Upper lobe of right lung (tissue), 1 donor: ENCODE results near the gene SHISA7. TPM values are rescaled to one million over a fixed set of nuclear protein-coding genes. Genes with fewer than 3 reads are reported as not detected.

ENCODE experiments used
- ATAC-seq: fragments of 200-7000 bp; cut with Tn5 transposase; one replicate; pipeline ENCODE4 v1.9.1; 2020; ENCODE audit warnings: mild to moderate bottlenecking, moderate library complexity
- DNase-seq: peaks from one replicate; pipeline ENCODE4 v3.0.0-alpha.2; 2020
- H3K27ac ChIP-seq: fragments of 200-600 bp; one replicate; pipeline ENCODE4 v1.8.0; 2022
- H3K27me3 ChIP-seq: fragments of 200-600 bp; one replicate; pipeline ENCODE4 v1.8.0; 2022; ENCODE audit warnings: mild to moderate bottlenecking
- H3K36me3 ChIP-seq: fragments of 200-600 bp; one replicate; pipeline ENCODE4 v1.8.0; 2022
- H3K4me1 ChIP-seq: fragments of 200-600 bp; one replicate; pipeline ENCODE4 v1.8.0; 2022
- H3K4me3 ChIP-seq: fragments of 200-600 bp; one replicate; pipeline ENCODE4 v1.8.0; 2022; ENCODE audit warnings: mild to moderate bottlenecking
- H3K9me3 ChIP-seq: fragments of 200-600 bp; one replicate; pipeline ENCODE4 v1.8.0; 2022
- CTCF ChIP-seq: fragments of 200-600 bp; IDR thresholded peaks from one replicate; pipeline ENCODE4 v1.8.0; 2022; ENCODE audit warnings: antibody characterized with exemption
- intact Hi-C: fragments of 100-400 bp; cut with DNase I; formaldehyde crosslinking; loops from one replicate; pipeline ENCODE4 v1.11.0; 2022
- total RNA-seq: library from RNA; stranded (reverse); fragmentation: NEBNext Ultra II Directional; extraction: Animal tissue kit (Norgen Biotek cat#: 25700); gene quantifications from one replicate; pipeline ENCODE4 v1.2.1, GENCODE V29; 2021
- donor health status: DM: no; HTN: yes; CAD: no; lungs with severe emphysema.

The SHISA7 gene
- total RNA-seq, 1 donor from 2014 or later: not detected

DNA sequence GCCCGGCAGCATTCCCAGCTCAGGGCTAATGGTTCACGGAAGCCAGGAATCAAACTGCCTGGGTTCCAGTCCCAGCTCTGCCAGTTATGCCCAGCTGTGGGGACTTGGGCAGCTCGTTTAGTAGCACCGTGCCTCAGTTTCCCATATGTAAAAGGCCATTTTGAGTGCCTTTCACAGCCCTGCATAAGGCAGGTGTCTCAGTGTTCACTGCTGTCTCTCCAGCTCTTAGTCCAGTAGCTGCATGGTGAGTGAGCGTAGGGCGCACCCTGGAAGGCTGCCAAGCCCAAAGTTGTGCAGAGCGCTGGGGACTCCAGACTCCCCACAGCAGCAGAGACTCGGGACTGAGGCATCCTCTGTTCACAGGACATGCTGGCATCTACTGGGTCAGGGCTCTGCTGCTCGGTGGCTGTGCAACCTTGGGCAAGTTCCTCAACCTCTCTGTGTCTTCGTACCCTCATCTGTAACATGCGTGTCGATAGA, 51.9 kb downstream of the SHISA7 start:
- no peak for TF ChIP-seq CTCF
- intact Hi-C loops: no loop called here
- H3K4me3 ChIP-seq: no peak overlapping the region
- H3K36me3 ChIP-seq: peaks cover 43% of the 10 kb centered on the region
- H3K9me3 ChIP-seq: no peaks in the 10 kb centered on the region
- peaks cover 25% of the 10 kb centered on the region for H3K4me1 ChIP-seq
- H3K27ac ChIP-seq: no peak overlapping the region
- DNase-seq (no peak), ATAC-seq (no peak)
- H3K27me3 ChIP-seq: no peaks in the 10 kb centered on the region

- intact Hi-C loops: no loop called here
- no peak overlapping the region for H3K27ac ChIP-seq
- no peaks in the 10 kb centered on the region for H3K27me3 ChIP-seq
- peaks cover 25% of the 10 kb centered on the region for H3K4me1 ChIP-seq
- no peaks in the 10 kb centered on the region for H3K9me3 ChIP-seq
- DNase-seq: no peak
- TF ChIP-seq CTCF: no peak
- no peak for ATAC-seq
- H3K36me3 ChIP-seq: peaks cover 43% of the 10 kb centered on the region
- no peak overlapping the region for H3K4me3 ChIP-seq
Measured at GRCh38 chr19:55390461-55390880, 52.6 kb downstream of the SHISA7 start.

- peaks cover 43% of the 10 kb centered on the region for H3K36me3 ChIP-seq
- no peak overlapping the region for H3K4me3 ChIP-seq
- no peaks in the 10 kb centered on the region for H3K9me3 ChIP-seq
- peaks cover 29% of the 10 kb centered on the region for H3K4me1 ChIP-seq
- ATAC-seq (no peak), DNase-seq (no peak)
- TF ChIP-seq CTCF: no peak
- no peak overlapping the region for H3K27ac ChIP-seq
- H3K27me3 ChIP-seq: no peaks in the 10 kb centered on the region
- intact Hi-C loops: no loop called here
Measured at GRCh38 chr19:55389386-55390317, 53.4 kb downstream of the SHISA7 start.

- ATAC-seq (no peak), DNase-seq (no peak)
- no peak for TF ChIP-seq CTCF
- no peak overlapping the region for H3K27ac ChIP-seq
- intact Hi-C loops: no loop called here
- no peaks in the 10 kb centered on the region for H3K27me3 ChIP-seq
- no peaks in the 10 kb centered on the region for H3K9me3 ChIP-seq
- peaks cover 43% of the 10 kb centered on the region for H3K36me3 ChIP-seq
- H3K4me3 ChIP-seq: peak overlapping the region; percentile 96
- peaks cover 36% of the 10 kb centered on the region for H3K4me1 ChIP-seq
Measured at GRCh38 chr19:55387736-55388497, 55.2 kb downstream of the SHISA7 start.

GRCh38 chr19:55386493-55386971, 56.6 kb downstream of the SHISA7 start:
- H3K9me3 ChIP-seq: no peaks in the 10 kb centered on the region
- intact Hi-C loops: no loop called here
- ATAC-seq: no peak
- no peaks in the 10 kb centered on the region for H3K27me3 ChIP-seq
- peaks cover 37% of the 10 kb centered on the region for H3K36me3 ChIP-seq
- peak overlapping the region; percentile 93 for H3K27ac ChIP-seq
- peaks cover 38% of the 10 kb centered on the region for H3K4me1 ChIP-seq
- DNase-seq: no peak
- peak overlapping the region; percentile 96 for H3K4me3 ChIP-seq
- no peak for TF ChIP-seq CTCF
